H1 (cell line): Measurements from ENCODE around the gene EIF2S2. TPM values are rescaled to one million over a fixed set of nuclear protein-coding genes. Genes with fewer than 3 reads are reported as not detected.

ENCODE experiments used
- CTCF ChIA-PET: fragments of 300-600 bp; sonication (Branson Sonifier 250); formaldehyde crosslinking; loops from one replicate; lab custom pipeline; 2021; ENCODE audit not compliant: partially characterized antibody; lab: Charles Lee
- POLR2A ChIA-PET: fragments of 300-600 bp; sonication (Branson Sonifier 250); formaldehyde crosslinking; loops from one replicate; lab custom pipeline; 2021; ENCODE audit warnings: inconsistent platforms; ENCODE audit not compliant: partially characterized antibody; lab: Charles Lee
- DNase-seq, 2 experiments: peaks; one replicate each; pipeline versions ENCODE4 v3.0.0 to v3.0.0-alpha.2; 2010 to 2022; ENCODE audit warnings: low spot score in 2 of 2, low read depth in 1 of 2, mixed read lengths in 1 of 2
- FAIRE-seq: peaks from 2 replicates; lab custom pipeline; 2011; peaks lifted over from hg19 to GRCh38; lab: Jason Lieb, UNC
- H2AFZ ChIP-seq: 2 replicates; pipeline ENCODE4 v1.8.1; 2012; ENCODE audit warnings: low read length, inconsistent platforms
- H2AK5ac ChIP-seq: 2 replicates; pipeline ENCODE4 v1.6.1; 2013; ENCODE audit warnings: low read depth, low read length
- H2BK120ac ChIP-seq: replicated peaks from 2 replicates; pipeline ENCODE3; 2013; ENCODE audit warnings: low read depth, low read length, inconsistent platforms
- H2BK12ac ChIP-seq: 2 replicates; pipeline ENCODE4 v1.6.1; 2013; ENCODE audit warnings: low read depth, low read length
- H2BK15ac ChIP-seq: 2 replicates; pipeline ENCODE4 v1.6.1; 2013; ENCODE audit warnings: low read length
- H2BK20ac ChIP-seq: 2 replicates; pipeline ENCODE4 v1.6.1; 2013; ENCODE audit warnings: low read length
- H2BK5ac ChIP-seq: 2 replicates; pipeline ENCODE4 v1.6.1; 2013; ENCODE audit warnings: low read depth, low read length
- H3K14ac ChIP-seq: 2 replicates; pipeline ENCODE4 v1.6.1; 2013; ENCODE audit warnings: inconsistent platforms; ENCODE audit not compliant: insufficient read length
- H3K18ac ChIP-seq: 2 replicates; pipeline ENCODE4 v1.6.1; 2013; ENCODE audit warnings: low read length; ENCODE audit errors: extremely low read depth
- H3K23ac ChIP-seq: 2 replicates; pipeline ENCODE4 v1.6.1; 2013; ENCODE audit warnings: inconsistent platforms; ENCODE audit not compliant: insufficient read length
- H3K23me2 ChIP-seq: 2 replicates; pipeline ENCODE4 v1.6.1; 2013; ENCODE audit warnings: low read depth, low read length
- H3K27ac ChIP-seq: 2 replicates; pipeline ENCODE4 v1.6.1; 2011; ENCODE audit warnings: low read depth, low read length, inconsistent platforms
- H3K27me3 ChIP-seq, 4 experiments: replicated peaks in 1 of 4; 1 replicate in 1 of 4; 2 replicates in 3 of 4; pipeline versions ENCODE4 v1.6.1 to v1.8.1; 2011 to 2013; ENCODE audit warnings: low read length in 3 of 4, mild to moderate bottlenecking in 3 of 4, inconsistent platforms in 2 of 4, mixed read lengths in 2 of 4, moderate library complexity in 1 of 4; ENCODE audit not compliant: control insufficient read depth in 3 of 4, insufficient read depth in 3 of 4; ENCODE audit errors: extremely low read depth in 1 of 4
- H3K36me3 ChIP-seq, 4 experiments: 2 replicates each; pipeline versions ENCODE4 v1.6.1 to v1.8.1; 2011 to 2013; ENCODE audit warnings: mild to moderate bottlenecking in 4 of 4, low read length in 3 of 4, moderate library complexity in 2 of 4, control low read depth in 1 of 4, inconsistent platforms in 1 of 4; ENCODE audit not compliant: insufficient read depth in 4 of 4, control insufficient read depth in 2 of 4
- H3K4ac ChIP-seq: replicated peaks from 2 replicates; pipeline ENCODE3; 2013; ENCODE audit warnings: low read length, low read depth, mixed read lengths, inconsistent platforms; ENCODE audit not compliant: insufficient read length
- H3K4me1 ChIP-seq, 4 experiments: replicated peaks in 1 of 4; 1 replicate in 1 of 4; 2 replicates in 3 of 4; pipeline versions ENCODE4 v1.6.1 to v1.8.1; 2011 to 2013; ENCODE audit warnings: low read length in 3 of 4, inconsistent platforms in 2 of 4, mixed read lengths in 1 of 4; ENCODE audit not compliant: insufficient read depth in 4 of 4, control insufficient read depth in 3 of 4
- H3K4me2 ChIP-seq, 2 experiments: 2 replicates each; pipeline versions ENCODE4 v1.6.1 to v1.8.1; 2011 to 2013; ENCODE audit warnings: low read depth in 2 of 2, low read length in 2 of 2, control low read depth in 1 of 2, inconsistent platforms in 1 of 2, mild to moderate bottlenecking in 1 of 2; ENCODE audit not compliant: insufficient read depth in 1 of 2
- H3K4me3 ChIP-seq, 4 experiments: fragments of 200-600, 300-600 bp in 1 of 4; sonication (generic), shearing (Covaris generic), sonication (Bioruptor Twin) in 1 of 4; 2 replicates each; pipeline versions ENCODE4 v1.5.1 to v1.8.1; 2011 to 2016; ENCODE audit warnings: low read length in 4 of 4, low read depth in 3 of 4, control low read depth in 2 of 4, inconsistent platforms in 2 of 4, mild to moderate bottlenecking in 2 of 4, mixed read lengths in 1 of 4, moderate library complexity in 1 of 4; ENCODE audit not compliant: insufficient read depth in 2 of 4; ENCODE audit errors: extremely low read depth in 1 of 4
- H3K56ac ChIP-seq: replicated peaks from 2 replicates; pipeline ENCODE3; 2013; ENCODE audit warnings: low read depth, mild to moderate bottlenecking, mixed read lengths, low read length, inconsistent platforms; ENCODE audit not compliant: insufficient read length
- H3K79me1 ChIP-seq: 2 replicates; pipeline ENCODE4 v1.6.1; 2013; ENCODE audit warnings: low read depth, low read length, control low read depth
- H3K79me2 ChIP-seq, 2 experiments: 2 replicates each; pipeline versions ENCODE4 v1.6.1 to v1.8.1; 2012 to 2013; ENCODE audit warnings: low read length in 2 of 2, mild to moderate bottlenecking in 2 of 2, inconsistent platforms in 1 of 2; ENCODE audit not compliant: insufficient read depth in 2 of 2, control insufficient read depth in 1 of 2
- H3K9ac ChIP-seq, 4 experiments: replicated peaks in 1 of 4; 1 replicate in 1 of 4; 2 replicates in 3 of 4; pipeline versions ENCODE4 v1.6.1 to v1.8.1; 2011 to 2013; ENCODE audit warnings: low read depth in 3 of 4, low read length in 3 of 4, control low read depth in 2 of 4, mild to moderate bottlenecking in 2 of 4, moderate library complexity in 2 of 4, inconsistent platforms in 1 of 4; ENCODE audit errors: extremely low read depth in 1 of 4
- H3K9me3 ChIP-seq, 2 experiments: 2 replicates each; pipeline versions ENCODE4 v1.6.1 to v1.8.1; 2012 to 2013; ENCODE audit warnings: mild to moderate bottlenecking in 2 of 2, moderate library complexity in 2 of 2, control low read depth in 1 of 2, inconsistent platforms in 1 of 2, low read depth in 1 of 2, low read length in 1 of 2, mixed read lengths in 1 of 2; ENCODE audit not compliant: insufficient read depth in 2 of 2
- H4K20me1 ChIP-seq, 2 experiments: replicated peaks in 1 of 2; 2 replicates each; pipeline versions ENCODE3 to v1.8.1; 2011 to 2013; ENCODE audit warnings: inconsistent platforms in 2 of 2, low read length in 2 of 2, mild to moderate bottlenecking in 1 of 2; ENCODE audit not compliant: insufficient read depth in 2 of 2, control insufficient read depth in 1 of 2
- H4K5ac ChIP-seq: 2 replicates; pipeline ENCODE4 v1.6.1; 2013; ENCODE audit warnings: low read length, low read depth, mixed read lengths, inconsistent platforms; ENCODE audit not compliant: insufficient read length
- H4K8ac ChIP-seq: 2 replicates; pipeline ENCODE4 v1.8.0; 2013; ENCODE audit warnings: mild to moderate bottlenecking, moderate library complexity, low read length, inconsistent platforms; ENCODE audit not compliant: insufficient read depth; ENCODE audit errors: extremely low read depth
- H4K91ac ChIP-seq: replicated peaks from 2 replicates; pipeline ENCODE3; 2013; ENCODE audit warnings: low read length, mixed read lengths, inconsistent platforms; ENCODE audit not compliant: insufficient read length
- BACH1 ChIP-seq: IDR thresholded peaks from 2 replicates; pipeline ENCODE4 v1.6.1; 2012; ENCODE audit warnings: low read length, improper control_type of control experiment
- CBX5 ChIP-seq: fragments of 300-800, 300-1000 bp; sonication (generic); IDR thresholded peaks from 2 replicates; pipeline ENCODE4 v1.7.1; 2016; ENCODE audit warnings: antibody characterized with exemption, low read length, low read depth
- CBX8 ChIP-seq: fragments of 300-800, 300-1000 bp; sonication (generic); IDR thresholded peaks from 2 replicates; pipeline ENCODE4 v1.7.1; 2016; ENCODE audit warnings: low read depth, low read length, borderline replicate concordance
- CEBPB ChIP-seq: IDR thresholded peaks from 2 replicates; pipeline ENCODE4 v1.6.1; 2012; ENCODE audit warnings: low read depth, low read length
- CREB1 ChIP-seq: IDR thresholded peaks from 2 replicates; pipeline ENCODE4 v1.6.1; 2012; ENCODE audit warnings: inconsistent platforms
- GTF2F1 ChIP-seq: IDR thresholded peaks from 2 replicates; pipeline ENCODE4 v1.6.1; 2012; ENCODE audit warnings: low read depth, low read length, improper control_type of control experiment, borderline replicate concordance
- HDAC2 ChIP-seq, 2 experiments: fragments of 300-600 bp in 1 of 2; sonication (generic) in 1 of 2; IDR thresholded peaks; 2 replicates each; pipeline ENCODE4 v1.6.1; 2011 to 2012; ENCODE audit warnings: low read depth in 2 of 2, low read length in 2 of 2, mild to moderate bottlenecking in 2 of 2, moderate library complexity in 2 of 2, borderline replicate concordance in 1 of 2, inconsistent platforms in 1 of 2
- RNF2 ChIP-seq: fragments of 200-900, 300-1000 bp; sonication (generic); IDR thresholded peaks from 2 replicates; pipeline ENCODE4 v1.7.1; 2016; ENCODE audit warnings: borderline replicate concordance, low read depth, mild to moderate bottlenecking, antibody characterized with exemption, low read length; ENCODE audit not compliant: poor library complexity, severe bottlenecking; ENCODE audit errors: missing control alignments
- SIN3A ChIP-seq, 2 experiments: IDR thresholded peaks in 1 of 2; conservative IDR thresholded peaks in 1 of 2; 2 replicates each; pipeline ENCODE4 v1.6.1; 2011 to 2012; ENCODE audit warnings: low read length in 2 of 2, improper control_type of control experiment in 1 of 2, low read depth in 1 of 2, mild to moderate bottlenecking in 1 of 2
- TBP ChIP-seq: IDR thresholded peaks from 2 replicates; pipeline ENCODE4 v1.6.1; 2011; ENCODE audit warnings: low read depth, low read length, improper control_type of control experiment
- WGBS, 2 experiments: shearing (Covaris generic) in 1 of 2; methylation state at CpG; one replicate each; pipeline versions ENCODE4 v1.1.6 to v1.1.7; 2013 to 2015; ENCODE audit warnings: low lambda C conversion rate in 2 of 2, mixed read lengths in 2 of 2, inconsistent platforms in 1 of 2, low coverage in 1 of 2, missing lambda C conversion rate in 1 of 2; ENCODE audit not compliant: insufficient replicate concordance in 2 of 2, insufficient coverage in 1 of 2, insufficient read length in 1 of 2; ENCODE audit errors: extremely low coverage in 1 of 2, missing lambda C conversion rate in 1 of 2; 5-methylcytosine and 5-hydroxymethylcytosine counted together
- polyA plus RNA-seq, 7 experiments: library from polyadenylated mRNA; depleted of rRNA in 3 of 7; stranded (reverse) in 5 of 7; unstranded in 2 of 7; fragments of >200 nt in 5 of 7; fragments of 200-250 nt in 2 of 7; gene quantifications; 1 replicate in 5 of 7; 2 replicates in 1 of 7; 4 replicates in 1 of 7; pipeline versions ENCODE4 v1.2.1 to v1.2.3, GENCODE V29; 2011 to 2013; ENCODE audit warnings: missing spikeins in 2 of 7, mixed read lengths in 2 of 7
- total RNA-seq: library from RNA; stranded (reverse); fragmentation: NEBNext Ultra II Directional; extraction: Animal tissue kit (Norgen Biotek cat#: 25700); gene quantifications from 2 replicates; pipeline ENCODE4 v1.2.1, GENCODE V29; 2021
- TF ChIP-seq, protein P1 (sequence below), 3 experiments: IDR thresholded peaks; 1 replicate in 2 of 3; 2 replicates in 1 of 3; pipeline versions ENCODE4 v1.5.1 to v1.6.1; 2011; ENCODE audit warnings: low read length in 3 of 3, mild to moderate bottlenecking in 3 of 3, inconsistent platforms in 2 of 3, low read depth in 1 of 3, moderate library complexity in 1 of 3; ENCODE audit not compliant: insufficient read depth in 1 of 3; ENCODE audit errors: control extremely low read depth in 1 of 3

Gene EIF2S2
- total and polyA plus RNA-seq, 2 of the 8 experiments (the other 6 are each of a cell fraction or from before 2014, with no cell fraction given), result 59.5 to 142 TPM

DNA sequence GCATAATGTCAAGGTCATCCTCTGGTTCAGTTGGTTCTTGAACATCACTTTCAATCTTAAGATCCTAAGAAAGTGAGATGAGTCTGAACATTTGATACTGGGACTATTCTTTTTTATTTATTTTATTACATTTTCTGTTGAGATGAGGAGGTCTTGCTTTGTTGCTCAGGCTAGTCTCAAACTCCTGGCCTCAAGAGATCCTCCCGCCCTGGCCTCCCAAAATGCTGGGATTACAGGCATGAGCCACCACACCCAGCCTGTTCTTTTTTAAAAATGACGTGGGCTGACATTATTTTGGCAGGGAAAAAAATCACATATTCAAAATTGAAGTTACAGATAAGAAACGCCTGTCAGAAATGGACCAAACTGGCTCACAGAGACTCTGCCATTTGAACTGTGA lies 13.5 kb downstream of the EIF2S2 start:
- no peak for DNase-seq
- Histone ChIP-seq H3K4ac (no peak overlapping the region), H2AK5ac (no peak overlapping the region), H3K23me2 (no peaks in the 10 kb centered on the region), H2BK15ac (no peak overlapping the region), H4K5ac (no peak overlapping the region), H3K14ac (no peak overlapping the region), H3K9me3 (no peaks in the 10 kb centered on the region), H4K91ac (no peak overlapping the region), H3K79me1 (no peaks in the 10 kb centered on the region; the same call in 1 of the 2 replicates), H4K20me1 (peaks cover 19 to 25% of the 10 kb centered on the region in 2 experiments), H2BK20ac (no peak overlapping the region), H2BK5ac (no peak overlapping the region), H3K4me1 (no peaks in the 10 kb centered on the region), H3K4me2 (no peak overlapping the region), H3K36me3 (peaks cover 40 to 99% (median 88%) of the 10 kb centered on the region in 4 experiments), H3K27me3 (no peaks in the 10 kb centered on the region), H2BK120ac (no peak overlapping the region), H2AFZ (no peak overlapping the region), H3K9ac (no peak overlapping the region), H3K18ac (no peak overlapping the region), H3K23ac (no peak overlapping the region), H2BK12ac (no peak overlapping the region), H4K8ac (no peak overlapping the region), H3K56ac (no peak overlapping the region), H3K4me3 (no peak overlapping the region), H3K79me2 (peaks cover 6 to 38% of the 10 kb centered on the region in 2 experiments; a peak in 3 of 4 replicates), H3K27ac (no peak overlapping the region)
- ChIA-PET CTCF (no interaction called here), POLR2A (interaction anchor here (6.1 to 11.7 kb wide), 3 partner anchors 8 to 14 kb away, joined by 43 to 236 read pairs (median 50); partner anchors contain the start of gene EIF2S2)
- 83% methylated on average over 3 of the region's 3 CpGs; no CpG with 5 or more reads in 1 of the 2 experiments for WGBS, 2 experiments
- no peak for FAIRE-seq
- TF ChIP-seq, protein P1, sequence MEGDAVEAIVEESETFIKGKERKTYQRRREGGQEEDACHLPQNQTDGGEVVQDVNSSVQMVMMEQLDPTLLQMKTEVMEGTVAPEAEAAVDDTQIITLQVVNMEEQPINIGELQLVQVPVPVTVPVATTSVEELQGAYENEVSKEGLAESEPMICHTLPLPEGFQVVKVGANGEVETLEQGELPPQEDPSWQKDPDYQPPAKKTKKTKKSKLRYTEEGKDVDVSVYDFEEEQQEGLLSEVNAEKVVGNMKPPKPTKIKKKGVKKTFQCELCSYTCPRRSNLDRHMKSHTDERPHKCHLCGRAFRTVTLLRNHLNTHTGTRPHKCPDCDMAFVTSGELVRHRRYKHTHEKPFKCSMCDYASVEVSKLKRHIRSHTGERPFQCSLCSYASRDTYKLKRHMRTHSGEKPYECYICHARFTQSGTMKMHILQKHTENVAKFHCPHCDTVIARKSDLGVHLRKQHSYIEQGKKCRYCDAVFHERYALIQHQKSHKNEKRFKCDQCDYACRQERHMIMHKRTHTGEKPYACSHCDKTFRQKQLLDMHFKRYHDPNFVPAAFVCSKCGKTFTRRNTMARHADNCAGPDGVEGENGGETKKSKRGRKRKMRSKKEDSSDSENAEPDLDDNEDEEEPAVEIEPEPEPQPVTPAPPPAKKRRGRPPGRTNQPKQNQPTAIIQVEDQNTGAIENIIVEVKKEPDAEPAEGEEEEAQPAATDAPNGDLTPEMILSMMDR (IDR thresholded peaks at IDR 0.05; ENCODE audit: control extremely low read depth in 1 of 3, insufficient read depth in 1 of 3, low read depth in 1 of 3, low read length in 3 of 3), result no peak
- TF ChIP-seq BACH1 (no peak), TBP (no peak), HDAC2 (IDR thresholded peaks at IDR 0.05; ENCODE audit: borderline replicate concordance in 1 of 2, low read depth in 2 of 2, low read length in 2 of 2) (no peak), CBX8 (no peak), GTF2F1 (no peak), SIN3A (conservative IDR thresholded peaks at IDR 0.05 in 1 of 2, IDR thresholded peaks at IDR 0.05 in 1 of 2; ENCODE audit: low read depth in 1 of 2, low read length in 2 of 2) (no peak), RNF2 (no peak), CBX5 (no peak), CEBPB (no peak), CREB1 (no peak)
